Measurements from ENCODE around the gene AGFG1.

GRCh38 chr2:227433171-227433570 is 38.8 kb upstream of the AGFG1 start:
- TF ChIP-seq GATA3 (IDR thresholded peaks at IDR 0.05; ENCODE audit: low read depth, low read length) (no peak), GATA2 (IDR thresholded peaks at IDR 0.05; ENCODE audit: low read depth, low read length) (no peak)

Measured in SH-SY5Y (cell line).